HG02588 (cell line): ENCODE data around the gene PHF12.
A peak's percentile ranks its signal among the peaks of the same experiment; 100 is the strongest.

Experiments used
- ATAC-seq: cut with Tn5 transposase; IDR thresholded peaks from one replicate; pipeline ENCODE4 v1.9.1; 2021; ENCODE audit warnings: mild to moderate bottlenecking, moderate library complexity; ENCODE audit not compliant: unreplicated experiment

Gene PHF12

GRCh38 chr17:28951428-28951990, at the start of gene PHF12:
Gene PHF12, minus strand, starts transcription at chr17:28951518. Its CDS starts 558 bp downstream, at chr17:28950960.
- peak; percentile 63 for ATAC-seq

- ATAC-seq: no peak
These were observed 49.7 kb upstream of the PHF12 start for GRCh38 chr17:29000973-29001372.

- no peak for ATAC-seq
These were observed 47.9 kb upstream of the PHF12 start for GRCh38 chr17:28999206-28999605.

GRCh38 chr17:28997806-28998205, 46.5 kb upstream of the PHF12 start:
- ATAC-seq: no peak

- no peak for ATAC-seq
These were observed 45.3 kb upstream of the PHF12 start for GRCh38 chr17:28996554-28997096.

- no peak for ATAC-seq
These were observed 42.5 kb upstream of the PHF12 start for GRCh38 chr17:28993645-28994426.

GRCh38 chr17:28992625-28993600, 41.6 kb upstream of the PHF12 start:
- ATAC-seq: no peak

- ATAC-seq: no peak
These were observed 40.9 kb upstream of the PHF12 start for GRCh38 chr17:28992185-28992584.

- no peak for ATAC-seq
These were observed 40.5 kb upstream of the PHF12 start for GRCh38 chr17:28991779-28992178.

- ATAC-seq: no peak
These were observed 37.7 kb upstream of the PHF12 start for GRCh38 chr17:28989028-28989427.

- no peak for ATAC-seq
These were observed 37.2 kb upstream of the PHF12 start for GRCh38 chr17:28988475-28988874.

- no peak for ATAC-seq
These were observed 35.7 kb upstream of the PHF12 start for GRCh38 chr17:28986714-28987655.

- ATAC-seq: no peak
These were observed 34.8 kb upstream of the PHF12 start for GRCh38 chr17:28985950-28986713.

GRCh38 chr17:28983286-28984230, 32.2 kb upstream of the PHF12 start:
- ATAC-seq: no peak

GRCh38 chr17:28982131-28982793, 30.9 kb upstream of the PHF12 start:
- no peak for ATAC-seq

GRCh38 chr17:28978356-28978964, 27.1 kb upstream of the PHF12 start:
- ATAC-seq: no peak

GRCh38 chr17:28977659-28978355, 26.5 kb upstream of the PHF12 start:
- no peak for ATAC-seq
